GM19043 (cell line): ENCODE measurements around the gene CLCN3.
"Not testable (repeated sequence)": the region's sequence is repeated elsewhere in the genome, so short reads cannot be mapped to it uniquely, and the experiment has no call there.

Source experiments
- ATAC-seq: cut with Tn5 transposase; IDR thresholded peaks from one replicate; pipeline ENCODE4 v1.9.1; 2021; ENCODE audit warnings: low read depth; ENCODE audit not compliant: unreplicated experiment

The CLCN3 gene

DNA sequence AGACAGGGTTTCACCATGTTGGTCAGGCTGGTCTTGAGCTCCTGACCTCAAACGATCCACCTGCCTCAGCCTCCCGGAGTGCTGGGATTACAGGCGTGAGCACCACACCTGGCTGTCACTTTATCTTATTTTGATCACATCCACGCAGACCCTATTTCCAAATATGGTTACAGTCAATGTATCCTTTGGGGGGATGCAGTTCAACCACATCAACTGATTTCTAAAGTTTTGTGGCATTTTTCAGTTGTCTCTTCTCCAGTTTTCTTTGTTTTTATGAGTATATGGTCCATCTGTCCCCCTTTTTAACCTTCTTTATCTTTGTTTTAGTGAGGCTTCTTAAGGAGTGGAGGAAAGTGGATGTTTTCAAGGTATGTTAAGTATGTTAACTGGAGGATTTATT is 141.5 kb downstream of the CLCN3 start:
- no peak for ATAC-seq

DNA sequence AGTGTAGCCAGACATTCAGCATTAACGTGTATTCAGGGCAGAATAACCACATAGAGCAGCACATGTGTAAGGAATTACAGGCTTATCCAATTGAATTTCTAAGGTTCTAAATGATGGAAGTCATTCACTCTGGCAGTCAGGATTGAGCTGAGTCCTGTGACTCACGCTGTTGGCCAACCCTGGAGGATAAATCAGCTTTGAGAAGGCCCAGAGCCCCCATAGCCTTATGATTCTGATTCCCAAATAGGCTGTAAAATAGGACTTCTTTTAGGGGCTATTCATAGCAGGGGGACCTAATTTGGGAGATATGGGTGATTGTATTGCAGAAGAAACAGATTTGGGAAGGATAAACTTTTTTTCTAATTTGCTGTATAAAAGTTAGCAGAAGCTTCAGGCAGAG is 145.5 kb downstream of the CLCN3 start:
- no peak for ATAC-seq

DNA sequence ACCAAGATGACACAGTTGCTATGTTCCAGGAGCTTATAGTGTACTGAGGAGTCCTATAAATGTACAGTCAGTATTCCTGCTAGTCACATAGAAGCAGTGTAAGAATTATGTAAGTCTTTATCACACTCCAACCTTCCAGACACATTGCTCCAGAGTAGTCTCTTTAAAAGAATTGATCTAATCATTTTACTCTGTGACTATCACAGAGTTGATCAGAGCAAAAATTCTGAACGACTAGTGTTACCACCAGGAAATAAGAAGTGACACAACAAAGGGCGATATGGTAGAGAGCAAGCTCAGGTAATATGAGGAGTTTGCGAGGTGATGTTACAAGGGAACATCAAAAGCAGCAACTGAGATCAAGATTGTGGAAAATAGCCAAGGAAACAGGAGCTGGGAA is 146.4 kb downstream of the CLCN3 start:
- no peak for ATAC-seq

DNA sequence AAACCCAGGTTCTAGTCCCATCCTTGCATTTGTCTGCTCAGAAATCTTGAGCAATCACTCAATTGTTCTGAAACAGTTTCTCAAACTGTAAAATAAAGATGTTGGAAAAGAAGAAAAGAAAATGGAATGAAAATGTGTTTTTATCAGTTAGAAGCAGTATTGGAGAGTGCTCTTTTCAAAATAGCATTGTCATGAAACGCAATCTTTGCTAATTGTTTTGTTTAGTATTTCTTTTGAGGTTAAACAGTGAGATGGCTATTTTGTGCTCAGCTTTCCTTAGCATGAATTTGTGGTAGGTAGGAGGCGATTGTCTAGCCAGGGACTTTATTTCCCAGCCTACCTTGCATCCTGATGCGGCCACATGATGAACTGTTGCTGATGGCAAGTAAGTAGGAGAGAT is 148.0 kb downstream of the CLCN3 start:
- ATAC-seq, result no peak

DNA sequence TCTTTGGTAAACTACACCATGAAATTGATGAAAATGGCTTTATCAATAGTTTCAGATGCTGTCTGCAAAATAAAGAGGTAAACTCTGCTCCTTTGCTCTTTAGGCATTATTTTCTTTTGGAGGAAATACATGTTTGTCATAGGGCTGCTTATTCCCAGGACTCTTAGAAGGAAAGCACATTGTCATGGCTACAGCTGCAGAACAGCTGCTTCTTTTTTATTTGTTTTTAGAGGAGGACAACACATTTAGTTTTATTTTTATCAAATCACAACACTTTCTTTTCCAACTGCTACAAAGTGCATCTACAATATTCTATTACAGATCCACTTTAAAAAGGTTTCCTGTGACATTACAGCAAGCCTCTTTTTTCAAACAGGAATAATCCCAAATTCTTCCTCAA is 150.0 kb downstream of the CLCN3 start:
- no peak for ATAC-seq

DNA sequence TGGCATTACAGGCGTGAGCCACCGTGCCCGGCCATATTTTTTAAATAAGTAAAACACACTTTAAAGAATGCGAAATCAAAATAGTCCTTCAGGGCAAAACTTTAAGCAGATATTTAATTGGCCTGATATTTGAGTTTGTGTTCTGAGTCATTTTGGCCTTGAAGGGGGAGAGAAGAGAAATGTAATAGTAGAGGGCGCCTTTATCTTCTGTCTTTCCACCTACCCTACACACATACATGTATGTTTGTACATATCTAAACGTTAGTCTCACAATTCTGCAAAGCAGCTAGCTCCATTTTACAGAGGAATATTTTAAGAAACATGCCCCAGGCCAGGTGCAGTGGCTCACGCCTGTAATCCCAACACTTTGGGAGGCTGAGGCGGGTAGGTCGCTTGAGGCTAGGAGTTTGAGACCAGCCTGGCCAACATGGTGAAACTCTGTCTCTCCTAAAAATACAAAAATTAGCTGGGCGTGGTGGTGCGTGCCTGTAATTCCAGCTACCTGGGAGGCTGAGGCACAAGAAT is 151.2 kb downstream of the CLCN3 start:
- ATAC-seq, result not testable (repeated sequence)
